GM08714 (cell line): Measurements from ENCODE around the gene LPCAT2.

ENCODE experiments used
- H3K4me3 ChIP-seq: fragments of 200-500 bp; sonication (Bioruptor generic); 2 replicates; pipeline ENCODE4 v1.5.1; 2014; ENCODE audit warnings: mild to moderate bottlenecking, low read length, inconsistent platforms
- ZNF274 ChIP-seq: IDR thresholded peaks from 2 replicates; pipeline ENCODE4 v1.6.1; 2012; ENCODE audit warnings: mild to moderate bottlenecking, low read depth, low read length

LPCAT2 gene

DNA sequence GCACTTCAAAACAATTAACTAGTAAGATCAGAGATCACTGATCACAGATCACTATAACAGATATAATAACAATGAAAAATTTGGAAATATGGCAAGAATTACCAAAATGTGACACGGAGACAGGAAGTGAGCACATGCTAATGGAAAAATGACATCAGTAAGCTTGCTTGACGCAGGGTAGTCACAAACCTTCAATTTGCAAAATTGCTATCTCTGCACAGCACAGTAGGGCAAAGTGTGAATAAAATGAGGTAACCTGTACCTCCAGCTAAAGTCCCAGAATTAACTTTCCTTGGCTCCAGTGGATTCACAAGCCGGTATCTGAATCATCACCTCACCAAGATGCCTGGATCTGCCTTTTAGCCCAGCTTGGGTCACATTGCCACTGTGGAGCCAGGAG is 34.1 kb upstream of the LPCAT2 start:
- no peak for TF ChIP-seq ZNF274
- no peak overlapping the region for H3K4me3 ChIP-seq

DNA sequence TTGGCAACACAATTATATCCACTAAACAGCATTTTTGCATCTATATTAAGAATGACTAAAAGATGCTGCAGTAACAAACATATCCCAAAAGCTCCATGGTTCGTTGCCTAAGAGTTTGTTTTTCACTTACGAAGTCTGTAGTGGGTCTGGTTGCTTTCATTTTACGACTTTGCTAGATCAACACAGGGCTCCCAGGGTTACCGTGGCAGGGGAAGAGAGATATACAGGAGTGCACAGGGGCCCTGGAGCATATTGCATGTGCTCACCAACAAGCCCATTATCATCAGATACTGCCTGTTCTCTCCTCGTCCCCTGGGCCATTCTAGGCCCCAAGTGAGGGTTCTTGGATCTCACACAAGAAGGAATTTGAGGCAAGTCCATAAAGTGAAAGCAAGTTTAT is 33.0 kb upstream of the LPCAT2 start:
- no peak for TF ChIP-seq ZNF274
- H3K4me3 ChIP-seq, result no peak overlapping the region

GRCh38 chr16:55476625-55477533 is 32.0 kb upstream of the LPCAT2 start:
- H3K4me3 ChIP-seq, result no peak overlapping the region
- TF ChIP-seq ZNF274, result no peak

GRCh38 chr16:55477736-55478135 is 31.1 kb upstream of the LPCAT2 start:
- no peak for TF ChIP-seq ZNF274

DNA sequence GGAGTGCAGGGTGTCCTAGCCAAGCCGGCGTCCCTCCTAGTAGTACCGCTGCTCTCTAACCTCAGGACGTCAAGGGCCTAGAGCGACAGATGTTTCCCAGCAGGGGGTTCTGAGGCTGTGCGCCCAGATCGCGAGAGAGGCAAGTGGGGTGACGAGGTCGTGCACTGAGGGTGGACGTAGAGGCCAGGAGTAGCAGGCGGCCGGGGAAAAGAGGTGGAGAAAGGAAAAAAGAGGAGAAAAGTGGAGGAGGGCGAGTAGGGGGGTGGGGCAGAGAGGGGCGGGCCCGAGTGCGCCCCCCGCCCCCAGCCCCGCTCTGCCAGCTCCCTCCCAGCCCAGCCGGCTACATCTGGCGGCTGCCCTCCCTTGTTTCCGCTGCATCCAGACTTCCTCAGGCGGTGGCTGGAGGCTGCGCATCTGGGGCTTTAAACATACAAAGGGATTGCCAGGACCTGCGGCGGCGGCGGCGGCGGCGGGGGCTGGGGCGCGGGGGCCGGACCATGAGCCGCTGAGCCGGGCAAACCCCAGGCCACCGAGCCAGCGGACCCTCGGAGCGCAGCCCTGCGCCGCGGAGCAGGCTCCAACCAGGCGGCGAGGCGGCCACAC is 29.9 kb upstream of the LPCAT2 start, which contains the start of gene MMP2:
TSS of gene MMP2 (plus strand) at position 372 of the 603 bp plus-strand sequence. CDS start 282 bp downstream, outside the sequence.
- H3K4me3 ChIP-seq, result no peak within 1 kb of the TSS
- no peak for TF ChIP-seq ZNF274

More at GRCh38 chr16:55477736-55478135, 31.1 kb upstream of the LPCAT2 start:
- no peak overlapping the region for H3K4me3 ChIP-seq

- TF ChIP-seq ZNF274, result no peak
- no peak overlapping the region for H3K4me3 ChIP-seq
Observed at GRCh38 chr16:55479430-55480140, 29.3 kb upstream of the LPCAT2 start.

GRCh38 chr16:55480228-55480655 is 28.6 kb upstream of the LPCAT2 start:
- TF ChIP-seq ZNF274, result no peak
- H3K4me3 ChIP-seq, result no peak overlapping the region

DNA sequence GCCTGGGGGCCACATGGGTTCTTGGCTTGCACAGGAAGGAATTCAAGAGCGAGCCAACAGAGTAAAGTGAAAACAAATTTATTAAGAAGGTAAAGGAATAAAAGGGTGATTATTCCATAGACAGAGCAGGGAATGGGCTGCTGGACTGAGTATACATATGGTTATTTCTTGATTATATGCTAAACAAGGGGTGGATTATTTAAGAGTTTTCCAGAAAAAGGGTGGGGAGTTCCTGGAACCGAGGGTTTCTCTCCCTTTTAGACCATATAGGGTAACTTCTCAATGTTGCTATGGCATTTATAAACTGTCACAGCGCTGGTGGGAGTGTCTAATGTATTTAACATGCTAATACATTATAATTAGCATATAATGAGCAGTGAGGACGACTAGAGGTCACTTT is 27.8 kb upstream of the LPCAT2 start:
- TF ChIP-seq ZNF274, result no peak
- H3K4me3 ChIP-seq, result no peak overlapping the region

GRCh38 chr16:55482056-55482455 is 26.8 kb upstream of the LPCAT2 start:
- no peak overlapping the region for H3K4me3 ChIP-seq
- TF ChIP-seq ZNF274, result no peak

GRCh38 chr16:55487048-55487803 is 21.6 kb upstream of the LPCAT2 start:
- H3K4me3 ChIP-seq, result no peak overlapping the region
- TF ChIP-seq ZNF274, result no peak

DNA sequence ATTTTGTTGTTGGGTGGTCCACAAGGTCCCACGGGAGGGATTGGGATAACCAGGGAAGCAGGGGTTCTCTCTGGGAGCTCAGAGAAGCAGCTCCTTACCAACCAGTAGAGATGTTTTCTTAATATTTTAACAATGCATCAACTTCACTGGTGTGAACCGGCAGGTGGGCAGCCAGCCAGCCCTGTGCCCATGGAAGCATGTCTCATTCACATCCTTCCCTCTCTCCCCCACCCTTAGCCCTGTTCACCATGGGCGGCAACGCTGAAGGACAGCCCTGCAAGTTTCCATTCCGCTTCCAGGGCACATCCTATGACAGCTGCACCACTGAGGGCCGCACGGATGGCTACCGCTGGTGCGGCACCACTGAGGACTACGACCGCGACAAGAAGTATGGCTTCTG is 20.6 kb upstream of the LPCAT2 start:
- no peak overlapping the region for H3K4me3 ChIP-seq

GRCh38 chr16:55489119-55489955 is 19.5 kb upstream of the LPCAT2 start:
- no peak for TF ChIP-seq ZNF274
- no peak overlapping the region for H3K4me3 ChIP-seq

More for the DNA sequence above, 20.6 kb upstream of the LPCAT2 start:
- no peak for TF ChIP-seq ZNF274

GRCh38 chr16:55489956-55490265 is 19.0 kb upstream of the LPCAT2 start:
- H3K4me3 ChIP-seq, result no peak overlapping the region
- TF ChIP-seq ZNF274, result no peak
